Measurements from ENCODE around the gene OR8B8.
"Not testable (repeated sequence)": the region's sequence is repeated elsewhere in the genome, so short reads cannot be mapped to it uniquely, and the experiment has no call there.

Gene OR8B8

DNA sequence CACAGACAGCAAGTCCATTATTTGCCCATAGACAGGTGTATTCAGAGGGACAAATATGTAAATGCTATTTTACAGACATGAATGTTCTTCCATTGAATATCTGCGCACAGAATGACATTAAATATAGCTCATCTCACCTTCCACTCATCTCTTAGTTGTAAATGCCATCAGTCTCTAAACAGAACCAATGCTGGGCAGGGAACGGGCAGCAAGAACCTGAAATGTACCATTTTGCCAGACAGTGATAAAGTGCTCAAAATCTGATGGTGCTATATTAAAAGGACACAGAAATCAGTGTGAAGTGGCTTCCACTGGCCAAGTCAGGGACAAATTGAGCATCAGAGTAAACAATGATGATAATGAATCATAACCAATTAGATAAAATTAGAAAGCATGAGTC, 10.8 kb downstream of the OR8B8 start:
- Histone ChIP-seq H3K4me1 (ENCODE audit: control insufficient read depth, insufficient read depth, low read length) (no peaks in the 10 kb centered on the region), H3K9ac (ENCODE audit: low read length) (no peak overlapping the region), H3K36me3 (ENCODE audit: control insufficient read depth, insufficient read depth, low read length) (no peaks in the 10 kb centered on the region), H3K27ac (ENCODE audit: low read depth, low read length) (no peak overlapping the region), H3K4me3 (ENCODE audit: low read length) (no peak overlapping the region), H3K27me3 (ENCODE audit: control insufficient read depth, insufficient read depth, low read length) (no peaks in the 10 kb centered on the region)

DNA sequence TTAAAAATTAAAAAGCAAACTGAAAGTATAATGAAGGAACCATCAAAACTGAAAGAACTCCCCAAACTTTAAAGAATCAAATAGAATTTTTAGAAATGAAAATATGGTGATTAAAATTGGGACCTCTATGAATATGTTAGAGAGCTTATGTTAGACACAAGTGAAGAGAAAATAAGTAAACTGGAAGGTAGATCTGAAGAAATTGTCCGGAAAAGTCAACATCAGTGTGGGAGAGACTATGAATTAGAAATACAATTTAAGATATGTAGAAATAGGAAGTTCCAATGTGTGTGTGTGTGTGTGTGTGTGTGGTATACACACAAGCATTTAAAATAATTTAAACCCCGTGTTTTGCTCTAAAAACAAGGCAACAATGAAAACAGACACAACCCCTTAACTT, 15.9 kb downstream of the OR8B8 start:
- Histone ChIP-seq H3K4me3 (ENCODE audit: low read length) (no peak overlapping the region), H3K9ac (ENCODE audit: low read length) (no peak overlapping the region)

DNA sequence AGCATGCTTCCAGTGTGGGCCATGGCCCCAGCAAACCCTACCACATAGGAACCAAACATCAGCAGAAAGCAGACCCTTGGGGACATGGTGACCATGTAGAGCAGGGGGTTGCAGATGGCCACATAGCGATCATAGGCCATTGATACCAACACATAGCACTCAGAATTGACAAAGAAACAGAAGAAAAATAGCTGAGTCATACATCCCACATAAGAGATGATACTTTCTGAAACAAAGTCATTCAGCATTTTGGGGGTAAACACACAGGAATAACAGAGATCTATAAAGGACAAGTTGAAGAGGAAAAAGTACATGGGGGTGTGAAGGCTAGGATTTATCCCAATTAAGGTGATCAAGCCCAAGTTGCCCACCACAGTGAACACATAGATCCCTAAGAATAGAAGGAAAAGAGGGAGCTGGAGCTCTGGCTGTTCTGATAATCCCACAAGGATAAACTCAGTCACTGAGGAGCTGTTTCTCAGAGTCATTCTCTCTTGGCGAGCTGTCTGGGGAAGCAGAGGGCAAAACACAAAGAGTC, 21.0 kb downstream of the OR8B8 start, which contains the start of gene OR8B4:
TSS of gene OR8B4 (minus strand) at position 488 of the 538 bp plus-strand sequence. CDS start at position 488, 0 bp downstream.
- Histone ChIP-seq H3K27me3 (ENCODE audit: control insufficient read depth, insufficient read depth, low read length) (no peaks in the 10 kb centered on the region), H3K36me3 (ENCODE audit: control insufficient read depth, insufficient read depth, low read length) (no peaks in the 10 kb centered on the region), H3K9ac (ENCODE audit: low read length) (no peak within 1 kb of the TSS), H3K4me3 (ENCODE audit: low read length) (no peak within 1 kb of the TSS), H3K4me1 (ENCODE audit: control insufficient read depth, insufficient read depth, low read length) (no peaks in the 10 kb centered on the region), H3K27ac (ENCODE audit: low read depth, low read length) (no peak within 1 kb of the TSS)

More for the DNA sequence above, 15.9 kb downstream of the OR8B8 start:
- H3K4me1 ChIP-seq (ENCODE audit: control insufficient read depth, insufficient read depth, low read length), result no peaks in the 10 kb centered on the region
- no peaks in the 10 kb centered on the region for H3K27me3 ChIP-seq (ENCODE audit: control insufficient read depth, insufficient read depth, low read length)
- no peak overlapping the region for H3K27ac ChIP-seq (ENCODE audit: low read depth, low read length)
- H3K36me3 ChIP-seq (ENCODE audit: control insufficient read depth, insufficient read depth, low read length), result no peaks in the 10 kb centered on the region

DNA sequence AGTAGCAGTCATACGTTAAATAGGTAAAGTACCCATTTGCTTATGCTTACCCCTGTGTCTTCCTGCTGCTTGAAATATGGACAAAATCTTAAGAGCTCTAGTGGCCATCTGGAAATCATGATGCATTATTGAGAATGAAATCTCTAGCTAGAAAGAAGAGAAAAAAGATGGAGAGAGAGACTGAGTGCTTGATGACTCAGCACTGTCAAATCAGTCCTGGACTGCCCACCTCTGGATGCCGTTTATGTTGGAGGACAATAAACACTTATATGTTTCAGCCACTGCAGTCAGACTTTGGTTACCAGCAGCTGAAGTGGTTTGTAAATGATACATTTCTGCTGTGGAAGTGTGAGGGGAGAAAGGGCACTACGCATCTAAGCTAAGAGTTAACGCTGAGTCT, 24.5 kb downstream of the OR8B8 start:
- Histone ChIP-seq H3K27me3 (ENCODE audit: control insufficient read depth, insufficient read depth, low read length) (no peaks in the 10 kb centered on the region), H3K4me3 (ENCODE audit: low read length) (no peak overlapping the region), H3K27ac (ENCODE audit: low read depth, low read length) (no peak overlapping the region), H3K9ac (ENCODE audit: low read length) (no peak overlapping the region), H3K36me3 (ENCODE audit: control insufficient read depth, insufficient read depth, low read length) (no peaks in the 10 kb centered on the region), H3K4me1 (ENCODE audit: control insufficient read depth, insufficient read depth, low read length) (no peaks in the 10 kb centered on the region)

DNA sequence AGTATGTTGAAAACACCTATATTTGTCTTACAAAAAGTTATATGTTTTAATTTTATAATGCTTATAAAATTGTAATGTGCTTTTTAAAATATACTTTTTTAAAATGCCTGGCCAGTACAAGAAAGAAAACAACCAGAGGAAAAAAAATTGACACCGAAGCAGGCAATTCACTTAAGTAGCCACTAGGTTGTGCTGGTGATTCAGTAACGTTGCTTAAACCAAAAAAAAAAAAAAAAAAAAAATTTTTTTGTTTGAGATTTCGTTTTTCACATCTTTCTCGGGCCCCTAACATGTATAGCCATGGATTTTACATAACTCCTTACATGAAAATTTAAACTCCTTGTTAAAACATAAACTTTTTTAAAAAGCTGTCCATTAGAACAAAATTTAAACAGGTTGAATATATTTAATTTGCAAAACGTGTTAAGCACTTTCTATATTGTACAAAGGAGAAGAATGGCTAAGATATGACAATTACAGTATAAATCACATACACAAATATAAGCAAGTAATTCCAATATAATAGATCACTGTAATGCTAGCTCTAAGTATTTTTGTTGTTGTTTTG, 30.1 kb downstream of the OR8B8 start:
- H3K27ac ChIP-seq (ENCODE audit: low read depth, low read length), result no peak overlapping the region
- no peak overlapping the region for H3K4me3 ChIP-seq (ENCODE audit: low read length)
- H3K4me1 ChIP-seq (ENCODE audit: control insufficient read depth, insufficient read depth, low read length), result no peaks in the 10 kb centered on the region
- no peaks in the 10 kb centered on the region for H3K27me3 ChIP-seq (ENCODE audit: control insufficient read depth, insufficient read depth, low read length)
- H3K36me3 ChIP-seq (ENCODE audit: control insufficient read depth, insufficient read depth, low read length), result no peaks in the 10 kb centered on the region
- no peak overlapping the region for H3K9ac ChIP-seq (ENCODE audit: low read length)

DNA sequence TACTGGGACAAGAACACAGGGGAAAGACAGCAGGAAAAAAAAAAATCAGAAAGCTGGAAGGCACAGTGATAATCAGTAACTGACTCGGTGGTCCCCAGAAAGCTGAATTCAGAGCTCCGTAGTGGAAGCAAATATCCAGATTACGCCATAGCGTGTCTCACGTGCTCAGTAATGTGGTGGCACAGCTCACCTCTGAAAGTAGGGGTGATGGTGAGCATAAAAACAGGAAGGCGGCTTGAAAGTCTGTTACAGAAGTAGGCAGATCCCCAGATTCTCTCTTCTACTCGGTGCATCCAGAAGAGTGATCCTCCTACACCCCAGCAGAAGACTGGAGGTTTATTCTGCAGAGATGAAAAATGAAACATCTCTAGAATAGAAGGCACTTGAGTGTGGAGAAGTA, 35.6 kb downstream of the OR8B8 start:
- no peaks in the 10 kb centered on the region for H3K4me1 ChIP-seq (ENCODE audit: control insufficient read depth, insufficient read depth, low read length)
- no peaks in the 10 kb centered on the region for H3K36me3 ChIP-seq (ENCODE audit: control insufficient read depth, insufficient read depth, low read length)
- no peak overlapping the region for H3K27ac ChIP-seq (ENCODE audit: low read depth, low read length)
- no peak overlapping the region for H3K4me3 ChIP-seq (ENCODE audit: low read length)
- H3K9ac ChIP-seq (ENCODE audit: low read length), result no peak overlapping the region
- H3K27me3 ChIP-seq (ENCODE audit: control insufficient read depth, insufficient read depth, low read length), result no peaks in the 10 kb centered on the region

DNA sequence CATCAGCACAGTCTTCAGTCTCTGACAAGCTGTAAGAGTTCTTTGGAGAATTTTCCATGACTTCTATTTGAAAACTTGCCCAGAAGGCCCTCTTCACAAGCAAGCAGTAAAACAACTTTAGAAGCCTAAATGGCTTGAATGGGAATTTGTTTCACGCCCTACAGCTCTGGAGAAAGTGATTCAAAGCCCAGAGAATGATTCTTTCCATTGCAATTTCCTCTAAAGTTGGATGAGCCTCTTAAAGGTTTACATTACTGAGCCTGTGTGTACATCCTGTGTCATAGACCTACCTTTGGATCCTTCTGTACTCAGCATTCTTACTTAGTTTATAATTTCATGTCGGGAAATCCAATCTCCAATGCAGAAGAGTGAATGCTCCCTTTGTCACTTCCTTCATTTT, 39.9 kb downstream of the OR8B8 start:
- no peak overlapping the region for H3K9ac ChIP-seq (ENCODE audit: low read length)
- H3K27ac ChIP-seq (ENCODE audit: low read depth, low read length), result no peak overlapping the region
- H3K36me3 ChIP-seq (ENCODE audit: control insufficient read depth, insufficient read depth, low read length), result no peaks in the 10 kb centered on the region
- H3K27me3 ChIP-seq (ENCODE audit: control insufficient read depth, insufficient read depth, low read length), result no peaks in the 10 kb centered on the region
- H3K4me3 ChIP-seq (ENCODE audit: low read length), result no peak overlapping the region
- no peaks in the 10 kb centered on the region for H3K4me1 ChIP-seq (ENCODE audit: control insufficient read depth, insufficient read depth, low read length)

DNA sequence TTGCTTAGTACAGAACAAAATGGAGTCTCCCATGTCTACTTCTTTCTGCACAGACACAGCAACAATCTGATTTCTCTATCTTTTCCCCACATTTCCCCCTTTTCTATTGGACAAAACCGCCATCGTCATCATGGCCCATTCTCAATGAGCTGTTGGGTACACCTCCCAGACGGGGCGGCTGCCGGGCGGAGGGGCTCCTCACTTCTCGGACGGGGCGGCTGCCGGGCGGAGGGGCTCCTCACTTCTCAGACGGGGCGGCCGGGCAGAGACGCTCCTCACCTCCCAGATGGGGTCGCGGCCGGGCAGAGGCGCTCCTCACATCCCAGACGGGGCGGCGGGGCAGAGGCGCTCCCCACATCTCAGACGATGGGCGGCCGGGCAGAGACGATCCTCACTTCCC, 42.3 kb downstream of the OR8B8 start:
- not testable (repeated sequence) for H3K36me3 ChIP-seq (ENCODE audit: control insufficient read depth, insufficient read depth, low read length)

DNA sequence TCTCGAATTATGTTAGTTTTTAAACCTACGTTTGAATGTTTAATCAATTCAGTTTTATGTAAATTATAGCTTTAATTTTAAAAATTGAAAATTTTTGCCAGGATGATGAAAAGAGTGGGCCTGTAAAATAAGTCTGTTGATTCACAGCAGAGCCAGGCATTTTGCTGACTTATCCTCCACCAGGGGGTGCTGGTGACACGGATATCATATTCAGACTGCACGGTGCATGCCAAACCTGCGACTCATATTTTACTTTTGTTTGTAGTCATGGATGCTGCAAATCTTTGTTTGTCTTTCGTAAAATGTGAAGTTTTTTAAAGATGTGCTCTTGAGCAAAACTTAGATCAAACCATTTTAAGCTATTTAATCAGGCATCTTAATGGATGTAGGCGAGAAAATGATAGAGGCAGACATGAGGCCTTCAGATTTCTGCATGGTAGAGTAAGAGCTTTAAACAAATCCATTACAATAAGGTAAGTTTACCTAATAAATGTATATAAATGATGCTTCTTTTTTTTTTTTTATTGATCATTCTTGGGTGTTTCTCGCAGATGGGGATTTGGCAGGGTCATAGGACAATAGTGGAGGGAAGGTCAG, 43.1 kb downstream of the OR8B8 start:
- H3K4me3 ChIP-seq (ENCODE audit: low read length), result no peak overlapping the region
- H3K27ac ChIP-seq (ENCODE audit: low read depth, low read length), result no peak overlapping the region
- no peaks in the 10 kb centered on the region for H3K36me3 ChIP-seq (ENCODE audit: control insufficient read depth, insufficient read depth, low read length)
- H3K4me1 ChIP-seq (ENCODE audit: control insufficient read depth, insufficient read depth, low read length), result no peaks in the 10 kb centered on the region
- no peak overlapping the region for H3K9ac ChIP-seq (ENCODE audit: low read length)
- no peaks in the 10 kb centered on the region for H3K27me3 ChIP-seq (ENCODE audit: control insufficient read depth, insufficient read depth, low read length)

More for the DNA sequence above, 42.3 kb downstream of the OR8B8 start:
- not testable (repeated sequence) for H3K27me3 ChIP-seq (ENCODE audit: control insufficient read depth, insufficient read depth, low read length); H3K4me1 ChIP-seq (ENCODE audit: control insufficient read depth, insufficient read depth, low read length); H3K4me3 ChIP-seq (ENCODE audit: low read length); H3K9ac ChIP-seq (ENCODE audit: low read length); H3K27ac ChIP-seq (ENCODE audit: low read depth, low read length)

DNA sequence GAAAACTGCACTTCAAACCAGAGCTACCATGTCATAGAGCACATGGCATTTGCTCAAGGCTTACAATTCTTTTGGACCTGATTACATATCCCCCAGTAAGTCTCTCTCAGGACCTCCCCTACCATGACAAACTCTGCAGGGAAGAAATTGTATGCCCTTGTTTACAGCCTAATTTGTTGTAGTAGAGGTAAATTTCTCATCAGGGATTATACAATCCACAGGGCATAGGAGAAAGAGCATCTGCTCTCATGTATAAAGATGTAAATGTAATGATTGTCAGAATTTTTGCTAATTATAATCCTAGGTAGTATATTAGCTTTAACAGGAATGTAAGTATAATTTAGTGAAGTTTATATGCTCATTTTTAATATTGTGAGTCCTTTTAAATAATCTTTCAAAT, 46.6 kb downstream of the OR8B8 start, which contains the start of gene OR8B3:
TSS of gene OR8B3 (minus strand) at position 101 of the 400 bp plus-strand sequence. CDS start 1,673 bp downstream, outside the sequence.
- no peak within 1 kb of the TSS for H3K27ac ChIP-seq (ENCODE audit: low read depth, low read length)
- no peak within 1 kb of the TSS for H3K4me3 ChIP-seq (ENCODE audit: low read length)
- H3K27me3 ChIP-seq (ENCODE audit: control insufficient read depth, insufficient read depth, low read length), result no peaks in the 10 kb centered on the region
- H3K9ac ChIP-seq (ENCODE audit: low read length), result no peak within 1 kb of the TSS
- H3K4me1 ChIP-seq (ENCODE audit: control insufficient read depth, insufficient read depth, low read length), result no peaks in the 10 kb centered on the region
- no peaks in the 10 kb centered on the region for H3K36me3 ChIP-seq (ENCODE audit: control insufficient read depth, insufficient read depth, low read length)

DNA sequence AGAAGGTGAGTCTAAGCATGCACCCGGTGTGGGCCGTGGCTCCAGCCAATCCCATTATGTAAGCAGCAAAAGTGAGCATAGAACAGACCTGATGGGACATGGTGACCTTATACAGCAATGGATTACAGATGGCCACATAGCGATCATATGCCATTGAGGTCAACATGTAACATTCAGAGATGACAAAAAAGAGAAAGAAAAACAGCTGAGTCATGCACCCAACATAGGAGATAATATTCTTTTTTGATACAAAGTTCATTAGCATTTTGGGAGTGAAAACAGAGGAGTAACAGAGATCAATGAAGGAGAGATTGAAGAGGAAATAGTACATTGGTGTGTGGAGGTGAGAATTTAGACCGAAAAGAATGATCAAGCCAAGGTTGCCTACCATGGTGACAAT, 48.6 kb downstream of the OR8B8 start:
- H3K27ac ChIP-seq (ENCODE audit: low read depth, low read length); H3K27me3 ChIP-seq (ENCODE audit: control insufficient read depth, insufficient read depth, low read length); H3K9ac ChIP-seq (ENCODE audit: low read length); H3K4me1 ChIP-seq (ENCODE audit: control insufficient read depth, insufficient read depth, low read length); H3K36me3 ChIP-seq (ENCODE audit: control insufficient read depth, insufficient read depth, low read length); H3K4me3 ChIP-seq (ENCODE audit: low read length): not testable (repeated sequence)

DNA sequence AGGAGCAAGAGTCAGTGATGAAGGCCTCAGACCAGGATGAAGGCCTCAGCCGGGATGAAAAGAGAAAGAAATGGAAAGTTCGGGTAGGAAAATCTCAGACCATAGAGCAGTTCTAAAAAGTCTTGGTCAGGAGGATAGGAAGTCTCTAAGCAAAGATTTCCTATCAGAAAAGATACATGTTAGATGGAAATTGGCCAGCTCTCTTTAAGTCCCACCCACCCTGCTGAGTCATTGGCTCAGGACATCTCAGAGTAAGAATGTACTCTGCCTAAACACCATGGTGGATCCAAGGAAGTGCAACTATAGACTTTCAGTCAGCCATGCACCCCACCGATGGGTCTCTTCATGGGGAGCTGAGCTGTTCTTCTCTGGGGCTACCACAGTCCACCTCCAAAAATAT, 51.1 kb downstream of the OR8B8 start:
- Histone ChIP-seq H3K36me3 (ENCODE audit: control insufficient read depth, insufficient read depth, low read length) (no peaks in the 10 kb centered on the region), H3K9ac (ENCODE audit: low read length) (no peak overlapping the region), H3K4me1 (ENCODE audit: control insufficient read depth, insufficient read depth, low read length) (no peaks in the 10 kb centered on the region), H3K27ac (ENCODE audit: low read depth, low read length) (no peak overlapping the region), H3K27me3 (ENCODE audit: control insufficient read depth, insufficient read depth, low read length) (no peaks in the 10 kb centered on the region), H3K4me3 (ENCODE audit: low read length) (no peak overlapping the region)

Data from rectal smooth muscle tissue (tissue), 1 donor.